Keratinocyte (primary cell): Measurements from ENCODE around the gene SLC38A4. TPM values are rescaled to one million over a fixed set of nuclear protein-coding genes. Genes with fewer than 3 reads are reported as not detected.

Experiments used
- DNase-seq: peaks from one replicate; pipeline ENCODE4 v3.0.0-alpha.2; 2011; ENCODE audit warnings: low read depth, missing footprints, low spot score
- FAIRE-seq: peaks from 2 replicates; lab custom pipeline; 2011; peaks lifted over from hg19 to GRCh38; lab: Jason Lieb, UNC
- H2AFZ ChIP-seq: 2 replicates; pipeline ENCODE4 v1.6.0; 2012; ENCODE audit warnings: low read length, control low read depth, inconsistent platforms; ENCODE audit not compliant: control insufficient read depth
- H3K27ac ChIP-seq: 2 replicates; pipeline ENCODE4 v1.5.1; 2011; ENCODE audit warnings: low read length; ENCODE audit not compliant: control insufficient read depth, insufficient read depth
- H3K27me3 ChIP-seq: 3 replicates; pipeline ENCODE4 v1.6.0; 2011; ENCODE audit warnings: low read length; ENCODE audit not compliant: control insufficient read depth, insufficient read depth; ENCODE audit errors: extremely low read depth
- H3K36me3 ChIP-seq, 2 experiments: 2 replicates in 1 of 2; 3 replicates in 1 of 2; pipeline ENCODE4 v1.5.1; 2011; ENCODE audit warnings: low read length in 2 of 2, mild to moderate bottlenecking in 1 of 2; ENCODE audit not compliant: control insufficient read depth in 2 of 2, insufficient read depth in 2 of 2; ENCODE audit errors: extremely low read depth in 1 of 2
- H3K4me1 ChIP-seq: 3 replicates; pipeline ENCODE4 v1.5.1; 2011; ENCODE audit warnings: low read length; ENCODE audit not compliant: control insufficient read depth, insufficient read depth; ENCODE audit errors: extremely low read depth
- H3K4me2 ChIP-seq: 3 replicates; pipeline ENCODE4 v1.6.0; 2011; ENCODE audit warnings: low read depth, low read length; ENCODE audit not compliant: control insufficient read depth, insufficient read depth; ENCODE audit errors: extremely low read depth
- H3K4me3 ChIP-seq, 3 experiments: fragments of 200-600 bp in 1 of 3; sonication (generic) in 1 of 3; 2 replicates in 2 of 3; 3 replicates in 1 of 3; pipeline ENCODE4 v1.5.1; 2011 to 2016; ENCODE audit warnings: low read length in 3 of 3, mild to moderate bottlenecking in 3 of 3, control low read depth in 2 of 3, inconsistent platforms in 1 of 3, low read depth in 1 of 3, mixed read lengths in 1 of 3, mixed run types in 1 of 3, moderate library complexity in 1 of 3; ENCODE audit not compliant: control insufficient read depth in 2 of 3, insufficient read depth in 2 of 3; ENCODE audit errors: extremely low read depth in 1 of 3
- H3K79me2 ChIP-seq: 2 replicates; pipeline ENCODE4 v1.6.0; 2012; ENCODE audit warnings: low read length; ENCODE audit not compliant: control insufficient read depth, insufficient read depth
- H3K9ac ChIP-seq: 3 replicates; pipeline ENCODE4 v1.6.0; 2011; ENCODE audit warnings: low read length; ENCODE audit not compliant: control insufficient read depth, insufficient read depth; ENCODE audit errors: extremely low read depth
- H3K9me1 ChIP-seq: 3 replicates; pipeline ENCODE4 v1.6.0; 2011; ENCODE audit warnings: low read length; ENCODE audit not compliant: control insufficient read depth, insufficient read depth; ENCODE audit errors: extremely low read depth
- H3K9me3 ChIP-seq: 2 replicates; pipeline ENCODE4 v1.5.1; 2012; ENCODE audit warnings: low read depth, low read length; ENCODE audit not compliant: control insufficient read depth
- H4K20me1 ChIP-seq: 3 replicates; pipeline ENCODE4 v1.6.0; 2011; ENCODE audit warnings: low read length; ENCODE audit not compliant: control insufficient read depth, insufficient read depth; ENCODE audit errors: extremely low read depth
- EZH2 ChIP-seq: IDR thresholded peaks from one replicate; pipeline ENCODE4 v1.6.1; 2012; ENCODE audit warnings: inconsistent platforms, mild to moderate bottlenecking, low read length, moderate library complexity
- dilution Hi-C: fragments of 300-500 bp; cut with MboI; formaldehyde crosslinking; loops from one replicate; pipeline ENCODE4 v1.7.0; 2020; ENCODE audit warnings: low sequenced_read_pairs; ENCODE audit not compliant: extremely low pct_ligation_motif_present
- polyA plus RNA-seq, 5 experiments: library from polyadenylated mRNA; depleted of rRNA in 3 of 5; stranded (reverse) in 3 of 5; stranded (forward) in 1 of 5; unstranded in 1 of 5; fragments of >200 nt; gene quantifications; 1 replicate in 1 of 5; 2 replicates in 3 of 5; 3 replicates in 1 of 5; pipeline versions ENCODE4 v1.2.1 to v1.2.3, GENCODE V29; 2011 to 2012; ENCODE audit warnings: missing spikeins in 2 of 5, low read depth in 1 of 5, low replicate concordance in 1 of 5
- TF ChIP-seq, protein P1 (sequence below), 3 experiments: IDR thresholded peaks in 1 of 3; conservative IDR thresholded peaks in 1 of 3; optimal IDR thresholded peaks in 1 of 3; 2 replicates in 2 of 3; 3 replicates in 1 of 3; pipeline versions ENCODE3 to v1.5.1; 2011; ENCODE audit warnings: low read length in 3 of 3, mild to moderate bottlenecking in 3 of 3, moderate library complexity in 2 of 3, control low read depth in 1 of 3, inconsistent platforms in 1 of 3; ENCODE audit not compliant: insufficient read depth in 2 of 3; ENCODE audit errors: extremely low read depth in 1 of 3

The SLC38A4 gene
- polyA plus RNA-seq, 1 donor (not counting 4 experiments of a cell fraction or from before 2014, with no cell fraction given), result 0.37 TPM

DNA sequence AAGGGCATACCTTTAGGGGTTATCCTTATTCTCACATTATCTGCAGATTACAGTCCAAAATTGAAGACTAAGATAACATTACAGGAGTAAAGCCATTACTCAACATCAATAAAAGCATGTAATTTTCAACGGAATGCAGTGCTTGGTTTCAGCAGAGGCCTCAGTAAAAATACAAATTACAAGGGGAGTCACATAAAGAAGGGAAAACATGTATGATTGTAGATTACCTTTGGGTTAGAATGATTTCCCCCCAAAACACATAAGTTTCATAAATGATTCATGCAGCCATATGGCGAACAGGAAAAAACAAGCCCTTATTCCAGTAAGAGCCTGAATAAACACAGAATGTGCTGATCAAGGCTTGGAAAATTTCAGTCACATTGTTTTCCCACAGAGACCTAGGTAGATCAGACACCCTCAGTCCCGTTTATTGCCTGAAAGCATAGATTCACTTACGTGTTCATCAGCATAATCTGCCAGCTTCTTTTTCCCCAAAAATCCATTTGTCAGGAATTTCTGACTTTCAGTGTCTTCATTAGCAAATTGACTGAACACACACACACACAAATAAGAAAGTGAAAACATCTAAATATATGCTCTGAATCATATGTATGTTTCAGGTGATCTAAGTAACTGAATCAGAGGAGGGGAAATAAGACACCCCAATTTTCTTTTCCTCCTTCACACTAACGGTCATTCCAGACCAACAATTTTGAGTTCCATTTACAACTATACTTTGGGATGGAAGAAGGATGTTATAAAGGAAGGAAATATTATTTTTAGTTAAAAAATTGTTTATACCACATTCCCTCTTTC, 37.5 kb downstream of the SLC38A4 start:
- peak overlapping the region; percentile 22 for H2AFZ ChIP-seq
- TF ChIP-seq EZH2, result no peak
- TF ChIP-seq, protein P1, sequence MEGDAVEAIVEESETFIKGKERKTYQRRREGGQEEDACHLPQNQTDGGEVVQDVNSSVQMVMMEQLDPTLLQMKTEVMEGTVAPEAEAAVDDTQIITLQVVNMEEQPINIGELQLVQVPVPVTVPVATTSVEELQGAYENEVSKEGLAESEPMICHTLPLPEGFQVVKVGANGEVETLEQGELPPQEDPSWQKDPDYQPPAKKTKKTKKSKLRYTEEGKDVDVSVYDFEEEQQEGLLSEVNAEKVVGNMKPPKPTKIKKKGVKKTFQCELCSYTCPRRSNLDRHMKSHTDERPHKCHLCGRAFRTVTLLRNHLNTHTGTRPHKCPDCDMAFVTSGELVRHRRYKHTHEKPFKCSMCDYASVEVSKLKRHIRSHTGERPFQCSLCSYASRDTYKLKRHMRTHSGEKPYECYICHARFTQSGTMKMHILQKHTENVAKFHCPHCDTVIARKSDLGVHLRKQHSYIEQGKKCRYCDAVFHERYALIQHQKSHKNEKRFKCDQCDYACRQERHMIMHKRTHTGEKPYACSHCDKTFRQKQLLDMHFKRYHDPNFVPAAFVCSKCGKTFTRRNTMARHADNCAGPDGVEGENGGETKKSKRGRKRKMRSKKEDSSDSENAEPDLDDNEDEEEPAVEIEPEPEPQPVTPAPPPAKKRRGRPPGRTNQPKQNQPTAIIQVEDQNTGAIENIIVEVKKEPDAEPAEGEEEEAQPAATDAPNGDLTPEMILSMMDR (optimal IDR thresholded peaks at IDR 0.05 in 1 of 3, IDR thresholded peaks at IDR 0.05 in 1 of 3, conservative IDR thresholded peaks at IDR 0.05 in 1 of 3; ENCODE audit: extremely low read depth in 1 of 3, insufficient read depth in 2 of 3, low read length in 3 of 3), result no peak
- H3K27ac ChIP-seq, result no peak overlapping the region
- H3K9me3 ChIP-seq, result no peaks in the 10 kb centered on the region
- DNase-seq (no peak), FAIRE-seq (peak; percentile 73)
- H3K27me3 ChIP-seq, result no peaks in the 10 kb centered on the region
- no peak overlapping the region for H3K9ac ChIP-seq
- H4K20me1 ChIP-seq, result no peaks in the 10 kb centered on the region
- no peak overlapping the region for H3K4me2 ChIP-seq
- H3K36me3 ChIP-seq, result no peaks in the 10 kb centered on the region
- peaks cover 21% of the 10 kb centered on the region for H3K4me1 ChIP-seq
- H3K9me1 ChIP-seq, result no peaks in the 10 kb centered on the region
- dilution Hi-C loops, result no loop called here
- no peak overlapping the region for H3K4me3 ChIP-seq
- no peaks in the 10 kb centered on the region for H3K79me2 ChIP-seq

DNA sequence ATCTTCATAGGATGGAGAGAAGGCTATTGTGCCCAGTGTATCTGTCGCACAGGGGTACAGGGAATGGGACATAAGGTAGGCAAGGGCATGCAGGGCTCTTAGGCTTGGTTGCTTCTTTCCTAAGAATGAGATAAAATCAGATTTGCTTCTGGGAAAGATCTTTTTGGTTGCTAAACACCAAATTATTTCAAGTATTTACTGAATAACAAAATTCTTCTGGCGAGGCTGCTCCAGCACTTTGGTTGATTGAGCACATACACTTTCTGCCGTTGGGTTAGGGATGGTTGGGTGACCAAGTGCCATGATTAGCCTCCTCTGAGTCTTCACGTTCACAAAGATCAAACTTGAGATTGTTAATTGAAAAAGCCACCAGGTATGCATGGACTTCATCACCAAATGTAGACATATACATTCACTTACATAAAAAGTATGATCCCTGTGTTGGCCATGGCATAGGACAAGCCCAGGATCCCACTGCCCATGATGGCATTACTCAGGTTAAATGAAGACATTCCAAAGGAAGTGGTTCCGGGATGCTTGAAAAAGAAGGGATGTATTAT, 38.2 kb downstream of the SLC38A4 start:
- Histone ChIP-seq H3K9me1 (no peaks in the 10 kb centered on the region), H3K27ac (peak overlapping the region; percentile 25), H3K79me2 (no peaks in the 10 kb centered on the region), H3K9ac (no peak overlapping the region), H4K20me1 (no peaks in the 10 kb centered on the region), H3K4me2 (no peak overlapping the region), H3K27me3 (no peaks in the 10 kb centered on the region), H3K9me3 (no peaks in the 10 kb centered on the region), H2AFZ (no peak overlapping the region), H3K4me3 (no peak overlapping the region), H3K4me1 (peaks cover 21% of the 10 kb centered on the region), H3K36me3 (no peaks in the 10 kb centered on the region)
- no peak for DNase-seq
- TF ChIP-seq EZH2, result no peak
- dilution Hi-C loops, result no loop called here
- no peak for FAIRE-seq
